Measurements from ENCODE around the gene BTBD10.

The BTBD10 gene

GRCh38 chr11:13376402-13376801, 86.6 kb downstream of the BTBD10 start:
- no peak for DNase-seq (ENCODE audit: low read depth in 1 of 2, low spot score in 1 of 2)

GRCh38 chr11:13375798-13376197, 87.2 kb downstream of the BTBD10 start:
- DNase-seq (ENCODE audit: low read depth in 1 of 2, low spot score in 1 of 2), result no peak

GRCh38 chr11:13373216-13373615, 89.8 kb downstream of the BTBD10 start:
- DNase-seq (ENCODE audit: low read depth in 1 of 2, low spot score in 1 of 2), result no peak

GRCh38 chr11:13368041-13368446, 95.0 kb downstream of the BTBD10 start:
- DNase-seq (ENCODE audit: low read depth in 1 of 2, low spot score in 1 of 2), result no peak

GRCh38 chr11:13367115-13367514, 95.9 kb downstream of the BTBD10 start:
- no peak for DNase-seq (ENCODE audit: low read depth in 1 of 2, low spot score in 1 of 2)

GRCh38 chr11:13366266-13367026, 96.6 kb downstream of the BTBD10 start:
- no peak for DNase-seq (ENCODE audit: low read depth in 1 of 2, low spot score in 1 of 2)

GRCh38 chr11:13364388-13364787, 98.6 kb downstream of the BTBD10 start:
- DNase-seq (ENCODE audit: low read depth in 1 of 2, low spot score in 1 of 2), result no peak

- no peak for DNase-seq (ENCODE audit: low read depth in 1 of 2, low spot score in 1 of 2)
Observed at GRCh38 chr11:13362596-13363109, 100.4 kb downstream of the BTBD10 start.

GRCh38 chr11:13358596-13359270, 104.3 kb downstream of the BTBD10 start:
- no peak for DNase-seq (ENCODE audit: low read depth in 1 of 2, low spot score in 1 of 2)

GRCh38 chr11:13357232-13357631, 105.8 kb downstream of the BTBD10 start:
- no peak for DNase-seq (ENCODE audit: low read depth in 1 of 2, low spot score in 1 of 2)

GRCh38 chr11:13355191-13355590, 107.8 kb downstream of the BTBD10 start:
- DNase-seq (ENCODE audit: low read depth in 1 of 2, low spot score in 1 of 2), result no peak

- DNase-seq (ENCODE audit: low read depth in 1 of 2, low spot score in 1 of 2), result no peak
Observed at GRCh38 chr11:13354335-13354734, 108.7 kb downstream of the BTBD10 start.

GRCh38 chr11:13352711-13353110, 110.3 kb downstream of the BTBD10 start:
- no peak for DNase-seq (ENCODE audit: low read depth in 1 of 2, low spot score in 1 of 2)

- no peak for DNase-seq (ENCODE audit: low read depth in 1 of 2, low spot score in 1 of 2)
Observed at GRCh38 chr11:13349581-13349980, 113.4 kb downstream of the BTBD10 start.

GRCh38 chr11:13349046-13349445, 114.0 kb downstream of the BTBD10 start:
- no peak for DNase-seq (ENCODE audit: low read depth in 1 of 2, low spot score in 1 of 2)

GRCh38 chr11:13348305-13348704, 114.7 kb downstream of the BTBD10 start:
- DNase-seq (ENCODE audit: low read depth in 1 of 2, low spot score in 1 of 2), result no peak

GRCh38 chr11:13347901-13348300, 115.1 kb downstream of the BTBD10 start:
- no peak for DNase-seq (ENCODE audit: low read depth in 1 of 2, low spot score in 1 of 2)

- no peak for DNase-seq (ENCODE audit: low read depth in 1 of 2, low spot score in 1 of 2)
Observed at GRCh38 chr11:13346470-13346869, 116.6 kb downstream of the BTBD10 start.

- DNase-seq (ENCODE audit: low read depth in 1 of 2, low spot score in 1 of 2), result no peak
Observed at GRCh38 chr11:13344818-13345217, 118.2 kb downstream of the BTBD10 start.

- peak; percentile 31 to 38 for DNase-seq (ENCODE audit: low read depth in 1 of 2, low spot score in 1 of 2)
Observed at GRCh38 chr11:13343931-13344717, 118.9 kb downstream of the BTBD10 start.

GRCh38 chr11:13343067-13343466, 120.0 kb downstream of the BTBD10 start:
- DNase-seq (ENCODE audit: low read depth in 1 of 2, low spot score in 1 of 2), result no peak

- no peak for DNase-seq (ENCODE audit: low read depth in 1 of 2, low spot score in 1 of 2)
Observed at GRCh38 chr11:13341026-13341425, 122.0 kb downstream of the BTBD10 start.
